ENCODE results near the gene SMARCB1. TPM values are rescaled to one million over a fixed set of nuclear protein-coding genes. Genes with fewer than 3 reads are reported as not detected.

Gene SMARCB1
- total and polyA plus RNA-seq, 2 of the 4 experiments (the other 2 are of a cell fraction): 110 to 159 TPM

GRCh38 chr22:23763579-23763945 is 23.2 kb upstream of the SMARCB1 start:
- Histone ChIP-seq H3K4me2 (ENCODE audit: low read depth, low read length) (peak overlapping the region; percentile 17; the same call in 1 of the 2 replicates), H2BK15ac (ENCODE audit: low read depth, low read length) (no peak overlapping the region), H2AK9ac (replicated peaks; ENCODE audit: low read depth, low read length, poor library complexity) (no peak overlapping the region), H3K4ac (ENCODE audit: low read depth, low read length) (no peak overlapping the region), H3K27me3 (ENCODE audit: control insufficient read depth, insufficient read depth, low read length) (no peaks in the 10 kb centered on the region), H3K23ac (ENCODE audit: low read depth, low read length) (no peak overlapping the region), H2AK5ac (ENCODE audit: low read depth, low read length) (no peak overlapping the region), H3K27ac (ENCODE audit: insufficient read depth, low read length) (no peak overlapping the region), H3K36me3 (ENCODE audit: control insufficient read depth, insufficient read depth, low read length) (no peaks in the 10 kb centered on the region), H4K91ac (ENCODE audit: insufficient read depth, low read depth, low read length) (no peak overlapping the region), H2BK120ac (ENCODE audit: low read depth, low read length) (0 out of 2 replicates have a peak overlapping the region, but pooled peaks have one; percentile 19), H3K18ac (ENCODE audit: low read depth, low read length) (no peak overlapping the region), H3K56ac (ENCODE audit: extremely low read depth, insufficient read depth, low read length) (no peak overlapping the region), H3K4me3 (ENCODE audit: insufficient read depth, low read depth, low read length) (no peak overlapping the region), H2BK20ac (ENCODE audit: low read depth, low read length) (no peak overlapping the region), H3K14ac (replicated peaks; ENCODE audit: low read depth, low read length) (no peak overlapping the region), H2AFZ (replicated peaks; ENCODE audit: low read length, poor library complexity) (peak overlapping the region; percentile 83), H3K79me1 (ENCODE audit: low read depth in 1 of 2, low read length in 2 of 2) (no peaks in the 10 kb centered on the region), H3K4me1 (ENCODE audit: control insufficient read depth, insufficient read depth, low read length) (peaks cover 10% of the 10 kb centered on the region), H4K20me1 (ENCODE audit: insufficient read depth, low read length) (no peaks in the 10 kb centered on the region), H3K9me3 (ENCODE audit: control insufficient read depth, insufficient read depth, low read length) (no peaks in the 10 kb centered on the region), H2BK5ac (ENCODE audit: low read depth, low read length, poor library complexity, severe bottlenecking) (no peak overlapping the region), H4K5ac (ENCODE audit: low read depth, low read length) (no peak overlapping the region), H3K9ac (ENCODE audit: low read depth, low read length) (no peak overlapping the region), H3K9me1 (ENCODE audit: insufficient read depth, low read length) (0 out of 2 replicates have a peak, but pooled peaks cover 7% of the 10 kb centered on the region), H4K8ac (ENCODE audit: low read depth in 2 of 2, low read length in 2 of 2) (peak overlapping the region in 1 of 2 experiments; percentile 96; a peak in 1 of 4 replicates)
- in situ Hi-C loops (cut with MboI; ENCODE audit: low sequenced_read_pairs) (no loop called here), dilution Hi-C loops (cut with HindIII; ENCODE audit: low sequenced_read_pairs, unreplicated experiment) (no loop called here), intact Hi-C loops (cut with micrococcal nuclease) (no loop called here)
- ATAC-seq (ENCODE audit: low read depth) (no peak), DNase-seq (no peak)
- POLR2A ChIA-PET (ENCODE audit: unreplicated experiment): no interaction called here
- no peak for TF ChIP-seq MAZ (IDR thresholded peaks at IDR 0.05; ENCODE audit: borderline replicate concordance, low read depth, low read length)
- BruUV-seq (replicated peaks): no TSS peak
- WGBS, 2 experiments (ENCODE audit: extremely low coverage in 2 of 2, insufficient read length in 1 of 2): 75% methylated on average over 2 of the region's 17 CpGs; no CpG with 5 or more reads in 1 of the 2 experiments
- CTCF ChIA-PET: no interaction called here
